A549 treated with AZD2906 at 1 μM for 4 hours (cell line): ENCODE data around the gene LRP1B. TPM values are rescaled to one million over a fixed set of nuclear protein-coding genes. Genes with fewer than 3 reads are reported as not detected.

Experiments
- total RNA-seq: library from RNA; stranded (reverse); fragments of 200-300 nt; extraction: Qiagen RNA extraction; gene quantifications from 5 replicates; pipeline ENCODE4 v1.2.3, GENCODE V29; 2022

The LRP1B gene
- 0.01 TPM in 3 of 5 replicates, not detected in the others for total RNA-seq

GRCh38 chr2:142131010-142131669 is at the start of gene LRP1B:
TSS of gene LRP1B (minus strand) at chr2:142131016. CDS start at chr2:142130729, 287 bp downstream.

